Measurements from ENCODE around the gene ETFA.

ETFA gene

GRCh38 chr15:76349301-76350070 is 38.2 kb upstream of the ETFA start (continued):
- TF ChIP-seq ZBTB48 (tag by site-specific recombination; IDR thresholded peaks at IDR 0.05), result peak; percentile 91
- no peak for TF ChIP-seq HOXA7 (CRISPR knock-in tag; IDR thresholded peaks at IDR 0.05; ENCODE audit: borderline replicate concordance)

DNA sequence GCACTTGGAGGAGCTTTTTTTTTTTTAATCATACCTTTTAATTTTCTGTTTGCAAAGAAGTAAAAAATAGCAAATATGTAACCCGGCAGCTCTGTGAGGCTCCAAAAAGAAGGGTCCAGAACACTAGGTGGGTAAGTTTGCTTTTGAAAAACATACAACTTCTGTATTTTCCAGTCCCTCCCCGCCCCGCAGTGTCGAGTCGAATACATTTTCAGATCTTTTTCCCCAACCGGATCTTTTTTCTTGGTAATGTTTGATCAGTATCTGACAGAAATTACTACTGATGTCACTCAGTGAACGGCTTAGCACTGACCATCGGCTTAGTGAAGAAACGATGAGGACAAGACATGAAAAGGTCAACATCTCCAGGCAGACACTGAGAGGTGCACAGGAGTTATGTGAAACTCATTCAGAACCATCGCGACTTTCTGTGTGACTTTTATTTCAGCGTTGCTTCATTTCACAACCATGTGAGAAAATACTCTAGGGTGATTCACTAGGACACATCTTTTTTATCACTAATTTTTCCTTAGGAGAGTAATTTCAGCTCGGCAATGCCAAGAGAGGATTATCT is 36.3 kb upstream of the ETFA start:
- ChIA-PET CTCF (interaction anchor here (0.5 to 0.9 kb wide), 3 partner anchors 8 to 519 kb away, joined by 3 read pairs; no protein-coding TSS in a partner anchor), POLR2A (interaction anchor here (0.6 to 6.2 kb wide), 5 partner anchors 11 to 641 kb away, joined by 3 to 134 read pairs (median 5); partner anchors contain the start of gene ISL2)
- Histone ChIP-seq H3K4me1 (ENCODE audit: control insufficient read depth, insufficient read depth, low read length) (peaks cover 39% of the 10 kb centered on the region), H3K4me3 (ENCODE audit: low read depth, low read length) (peak overlapping the region; percentile 59), H3K9me3 (ENCODE audit: control insufficient read depth, insufficient read depth, low read depth, low read length) (no peaks in the 10 kb centered on the region), H3K27ac (ENCODE audit: extremely low read depth, low read depth, low read length) (peak overlapping the region; percentile 86; the same call in 1 of the 2 replicates), H3K36me3 (ENCODE audit: control insufficient read depth in 2 of 2, insufficient read depth in 1 of 2, low read length in 2 of 2) (peaks cover 0 to 8% of the 10 kb centered on the region in 2 experiments; a peak in 2 of 3 replicates)
- TF ChIP-seq ZNF514 (tag by site-specific recombination; IDR thresholded peaks at IDR 0.05) (no peak), ZNF560 (tag by site-specific recombination; IDR thresholded peaks at IDR 0.05; ENCODE audit: borderline replicate concordance) (no peak), MYNN (tag by site-specific recombination; IDR thresholded peaks at IDR 0.05; ENCODE audit: borderline replicate concordance) (peak; percentile 63; the same call in 1 of the 2 replicates), ZNF549 (tag by site-specific recombination; IDR thresholded peaks at IDR 0.05) (no peak), ZNF571 (tag by site-specific recombination; IDR thresholded peaks at IDR 0.05) (no peak), ZNF335 (tag by site-specific recombination; conservative IDR thresholded peaks at IDR 0.05) (peak; percentile 38), ZFP41 (tag by site-specific recombination; IDR thresholded peaks at IDR 0.05; ENCODE audit: borderline replicate concordance) (no peak), PRDM1 (tag by site-specific recombination; IDR thresholded peaks at IDR 0.05) (peak; percentile 34; the same call in 1 of the 2 replicates), TSHZ1 (tag by site-specific recombination; IDR thresholded peaks at IDR 0.05; ENCODE audit: borderline replicate concordance) (no peak)

DNA sequence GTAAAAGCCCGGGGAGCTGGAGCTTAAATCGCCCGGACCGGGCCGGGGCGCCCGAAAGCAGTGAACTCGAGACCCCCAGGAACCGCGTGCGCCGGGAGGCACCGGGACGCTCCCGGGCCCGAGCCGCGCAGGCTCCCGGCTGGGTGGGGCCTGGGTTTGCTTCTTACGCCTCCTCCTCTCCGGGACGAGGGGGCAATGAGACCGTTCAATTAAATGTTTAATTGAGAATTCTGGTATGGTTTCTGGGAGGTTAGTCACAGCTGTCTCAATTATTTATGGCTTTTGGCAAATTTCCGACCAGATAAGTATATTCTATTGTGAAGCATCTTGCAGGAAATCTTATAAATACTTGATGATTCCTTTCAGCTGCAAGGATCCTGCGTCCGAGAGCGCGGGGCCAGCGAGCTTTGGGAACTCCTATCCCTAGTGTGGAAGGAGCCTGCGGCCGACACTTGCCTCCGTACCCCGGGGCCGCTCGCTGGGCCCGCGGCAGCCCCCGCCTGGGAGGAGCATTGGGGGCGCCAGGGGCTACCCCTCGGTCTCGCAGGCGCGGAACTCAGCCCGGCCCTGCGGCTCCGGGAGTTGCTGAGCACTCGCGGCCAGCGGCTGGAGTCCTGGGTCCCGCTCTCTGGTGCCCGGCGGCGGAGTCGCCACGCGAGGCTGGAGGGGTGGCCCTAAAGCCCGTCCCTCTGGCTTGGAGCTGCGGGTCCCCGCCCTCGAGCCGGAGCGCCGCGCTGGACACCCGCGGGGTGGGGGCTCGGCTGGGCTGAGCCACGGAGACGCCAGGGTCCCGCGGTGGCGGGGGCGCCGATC is 35.6 kb upstream of the ETFA start:
- CTCF ChIA-PET, result interaction anchor here (0.5 to 1.7 kb wide), 3 partner anchors 9 to 154 kb away, joined by 3 to 9 read pairs (median 3); partner anchors contain the start of gene ISL2
- Histone ChIP-seq H3K27ac (ENCODE audit: extremely low read depth, low read depth, low read length) (peak overlapping the region; percentile 86), H3K9me3 (ENCODE audit: control insufficient read depth, insufficient read depth, low read depth, low read length) (no peaks in the 10 kb centered on the region), H3K4me1 (ENCODE audit: control insufficient read depth, insufficient read depth, low read length) (peaks cover 39% of the 10 kb centered on the region), H3K4me3 (ENCODE audit: low read depth, low read length) (peak overlapping the region; percentile 59), H3K36me3 (ENCODE audit: control insufficient read depth in 2 of 2, insufficient read depth in 1 of 2, low read length in 2 of 2) (peaks cover 0 to 13% of the 10 kb centered on the region in 2 experiments; a peak in 1 of 3 replicates)
- POLR2A ChIA-PET, result interaction anchor here (0.6 to 6.2 kb wide), 7 partner anchors 8 to 640 kb away, joined by 3 to 134 read pairs (median 6); partner anchors contain the start of genes ETFA and ISL2
- TF ChIP-seq, protein P1, sequence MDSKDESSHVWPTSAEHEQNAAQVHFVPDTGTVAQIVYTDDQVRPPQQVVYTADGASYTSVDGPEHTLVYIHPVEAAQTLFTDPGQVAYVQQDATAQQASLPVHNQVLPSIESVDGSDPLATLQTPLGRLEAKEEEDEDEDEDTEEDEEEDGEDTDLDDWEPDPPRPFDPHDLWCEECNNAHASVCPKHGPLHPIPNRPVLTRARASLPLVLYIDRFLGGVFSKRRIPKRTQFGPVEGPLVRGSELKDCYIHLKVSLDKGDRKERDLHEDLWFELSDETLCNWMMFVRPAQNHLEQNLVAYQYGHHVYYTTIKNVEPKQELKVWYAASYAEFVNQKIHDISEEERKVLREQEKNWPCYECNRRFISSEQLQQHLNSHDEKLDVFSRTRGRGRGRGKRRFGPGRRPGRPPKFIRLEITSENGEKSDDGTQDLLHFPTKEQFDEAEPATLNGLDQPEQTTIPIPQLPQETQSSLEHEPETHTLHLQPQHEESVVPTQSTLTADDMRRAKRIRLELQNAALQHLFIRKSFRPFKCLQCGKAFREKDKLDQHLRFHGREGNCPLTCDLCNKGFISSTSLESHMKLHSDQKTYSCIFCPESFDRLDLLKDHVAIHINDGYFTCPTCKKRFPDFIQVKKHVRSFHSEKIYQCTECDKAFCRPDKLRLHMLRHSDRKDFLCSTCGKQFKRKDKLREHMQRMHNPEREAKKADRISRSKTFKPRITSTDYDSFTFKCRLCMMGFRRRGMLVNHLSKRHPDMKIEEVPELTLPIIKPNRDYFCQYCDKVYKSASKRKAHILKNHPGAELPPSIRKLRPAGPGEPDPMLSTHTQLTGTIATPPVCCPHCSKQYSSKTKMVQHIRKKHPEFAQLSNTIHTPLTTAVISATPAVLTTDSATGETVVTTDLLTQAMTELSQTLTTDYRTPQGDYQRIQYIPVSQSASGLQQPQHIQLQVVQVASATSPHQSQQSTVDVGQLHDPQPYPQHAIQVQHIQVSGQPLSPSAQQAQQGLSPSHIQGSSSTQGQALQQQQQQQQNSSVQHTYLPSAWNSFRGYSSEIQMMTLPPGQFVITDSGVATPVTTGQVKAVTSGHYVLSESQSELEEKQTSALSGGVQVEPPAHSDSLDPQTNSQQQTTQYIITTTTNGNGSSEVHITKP (tag by site-specific recombination; IDR thresholded peaks at IDR 0.05), result peak; percentile 39; the same call in 1 of the 2 replicates
- TF ChIP-seq KLF16 (tag by site-specific recombination; IDR thresholded peaks at IDR 0.05) (no peak), ZNF670 (tag by site-specific recombination; IDR thresholded peaks at IDR 0.05; ENCODE audit: low read depth) (no peak), ZEB2 (tag by site-specific recombination; IDR thresholded peaks at IDR 0.05) (peak; percentile 63; the same call in 1 of the 2 replicates), WT1 (tag by site-specific recombination; IDR thresholded peaks at IDR 0.05) (peak; percentile 50), ZSCAN23 (tag by site-specific recombination; IDR thresholded peaks at IDR 0.05) (no peak)
- TF ChIP-seq, protein P2, sequence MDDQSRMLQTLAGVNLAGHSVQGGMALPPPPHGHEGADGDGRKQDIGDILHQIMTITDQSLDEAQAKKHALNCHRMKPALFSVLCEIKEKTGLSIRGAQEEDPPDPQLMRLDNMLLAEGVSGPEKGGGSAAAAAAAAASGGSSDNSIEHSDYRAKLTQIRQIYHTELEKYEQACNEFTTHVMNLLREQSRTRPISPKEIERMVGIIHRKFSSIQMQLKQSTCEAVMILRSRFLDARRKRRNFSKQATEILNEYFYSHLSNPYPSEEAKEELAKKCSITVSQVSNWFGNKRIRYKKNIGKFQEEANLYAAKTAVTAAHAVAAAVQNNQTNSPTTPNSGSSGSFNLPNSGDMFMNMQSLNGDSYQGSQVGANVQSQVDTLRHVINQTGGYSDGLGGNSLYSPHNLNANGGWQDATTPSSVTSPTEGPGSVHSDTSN (CRISPR knock-in tag; IDR thresholded peaks at IDR 0.05), result no peak
- TF ChIP-seq, protein P3, sequence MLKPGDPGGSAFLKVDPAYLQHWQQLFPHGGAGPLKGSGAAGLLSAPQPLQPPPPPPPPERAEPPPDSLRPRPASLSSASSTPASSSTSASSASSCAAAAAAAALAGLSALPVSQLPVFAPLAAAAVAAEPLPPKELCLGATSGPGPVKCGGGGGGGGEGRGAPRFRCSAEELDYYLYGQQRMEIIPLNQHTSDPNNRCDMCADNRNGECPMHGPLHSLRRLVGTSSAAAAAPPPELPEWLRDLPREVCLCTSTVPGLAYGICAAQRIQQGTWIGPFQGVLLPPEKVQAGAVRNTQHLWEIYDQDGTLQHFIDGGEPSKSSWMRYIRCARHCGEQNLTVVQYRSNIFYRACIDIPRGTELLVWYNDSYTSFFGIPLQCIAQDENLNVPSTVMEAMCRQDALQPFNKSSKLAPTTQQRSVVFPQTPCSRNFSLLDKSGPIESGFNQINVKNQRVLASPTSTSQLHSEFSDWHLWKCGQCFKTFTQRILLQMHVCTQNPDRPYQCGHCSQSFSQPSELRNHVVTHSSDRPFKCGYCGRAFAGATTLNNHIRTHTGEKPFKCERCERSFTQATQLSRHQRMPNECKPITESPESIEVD (tag by site-specific recombination; IDR thresholded peaks at IDR 0.05), result peak; percentile 60

All from HEK293 (cell line).